PFSK-1 (cell line): ENCODE results near the gene MATN3.

Experiments
- FOXP2 ChIP-seq: optimal IDR thresholded peaks from 2 replicates; pipeline ENCODE3; 2011; ENCODE audit warnings: borderline replicate concordance, control low read depth, inconsistent platforms; ENCODE audit not compliant: insufficient read depth; ENCODE audit errors: extremely low read length, extremely low read depth
- POLR2AphosphoS5 ChIP-seq: IDR thresholded peaks from 2 replicates; pipeline ENCODE4 v1.6.1; 2012; ENCODE audit warnings: low read depth, mild to moderate bottlenecking, control low read depth, low read length, moderate library complexity
- SIN3A ChIP-seq: IDR thresholded peaks from 2 replicates; pipeline ENCODE4 v1.6.1; 2012; ENCODE audit warnings: mild to moderate bottlenecking, low read length, moderate library complexity, borderline replicate concordance; ENCODE audit not compliant: insufficient read depth
- TAF1 ChIP-seq: IDR thresholded peaks from 2 replicates; pipeline ENCODE4 v1.6.1; 2012; ENCODE audit warnings: low read length, control low read depth, borderline replicate concordance; ENCODE audit not compliant: insufficient read depth
- TF ChIP-seq, protein P1 (sequence below), 2 experiments: IDR thresholded peaks; 2 replicates each; pipeline versions ENCODE4 v1.6.1 to v1.8.0; 2011 to 2012; ENCODE audit warnings: low read depth in 2 of 2, low read length in 2 of 2, control low read depth in 1 of 2, inconsistent platforms in 1 of 2, mild to moderate bottlenecking in 1 of 2, moderate library complexity in 1 of 2; ENCODE audit not compliant: insufficient read depth in 1 of 2

DNA sequence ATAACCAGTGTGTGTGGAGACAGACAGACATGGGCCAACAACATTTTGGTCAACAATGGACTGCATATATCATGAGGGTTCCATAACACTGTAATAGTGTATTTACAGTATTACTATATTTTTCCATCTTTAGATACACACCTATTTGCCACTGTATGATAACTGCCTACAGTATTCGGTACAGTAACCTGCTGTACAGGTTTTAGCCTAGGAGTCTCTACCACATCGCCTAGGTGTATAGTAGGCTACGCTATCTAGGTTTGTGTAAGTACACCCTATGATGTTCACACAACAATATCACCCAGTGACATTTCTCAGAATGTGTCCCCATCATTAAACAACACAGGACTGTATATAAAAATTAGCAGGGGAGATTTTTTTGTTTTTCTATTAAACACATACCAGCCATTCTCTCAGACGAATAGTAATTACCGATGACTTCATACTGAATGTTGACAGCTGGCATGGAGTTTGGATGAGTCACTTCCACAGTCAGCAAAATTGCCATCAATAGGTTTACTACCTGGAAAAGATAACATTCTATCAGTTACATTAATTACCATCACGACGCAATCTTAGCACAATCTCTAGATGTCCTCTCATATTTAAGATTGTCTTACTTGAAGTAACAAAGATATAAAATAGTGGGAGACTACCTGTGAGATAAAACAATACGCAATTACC, 28.2 kb upstream of the MATN3 start:
- TF ChIP-seq, protein P1, sequence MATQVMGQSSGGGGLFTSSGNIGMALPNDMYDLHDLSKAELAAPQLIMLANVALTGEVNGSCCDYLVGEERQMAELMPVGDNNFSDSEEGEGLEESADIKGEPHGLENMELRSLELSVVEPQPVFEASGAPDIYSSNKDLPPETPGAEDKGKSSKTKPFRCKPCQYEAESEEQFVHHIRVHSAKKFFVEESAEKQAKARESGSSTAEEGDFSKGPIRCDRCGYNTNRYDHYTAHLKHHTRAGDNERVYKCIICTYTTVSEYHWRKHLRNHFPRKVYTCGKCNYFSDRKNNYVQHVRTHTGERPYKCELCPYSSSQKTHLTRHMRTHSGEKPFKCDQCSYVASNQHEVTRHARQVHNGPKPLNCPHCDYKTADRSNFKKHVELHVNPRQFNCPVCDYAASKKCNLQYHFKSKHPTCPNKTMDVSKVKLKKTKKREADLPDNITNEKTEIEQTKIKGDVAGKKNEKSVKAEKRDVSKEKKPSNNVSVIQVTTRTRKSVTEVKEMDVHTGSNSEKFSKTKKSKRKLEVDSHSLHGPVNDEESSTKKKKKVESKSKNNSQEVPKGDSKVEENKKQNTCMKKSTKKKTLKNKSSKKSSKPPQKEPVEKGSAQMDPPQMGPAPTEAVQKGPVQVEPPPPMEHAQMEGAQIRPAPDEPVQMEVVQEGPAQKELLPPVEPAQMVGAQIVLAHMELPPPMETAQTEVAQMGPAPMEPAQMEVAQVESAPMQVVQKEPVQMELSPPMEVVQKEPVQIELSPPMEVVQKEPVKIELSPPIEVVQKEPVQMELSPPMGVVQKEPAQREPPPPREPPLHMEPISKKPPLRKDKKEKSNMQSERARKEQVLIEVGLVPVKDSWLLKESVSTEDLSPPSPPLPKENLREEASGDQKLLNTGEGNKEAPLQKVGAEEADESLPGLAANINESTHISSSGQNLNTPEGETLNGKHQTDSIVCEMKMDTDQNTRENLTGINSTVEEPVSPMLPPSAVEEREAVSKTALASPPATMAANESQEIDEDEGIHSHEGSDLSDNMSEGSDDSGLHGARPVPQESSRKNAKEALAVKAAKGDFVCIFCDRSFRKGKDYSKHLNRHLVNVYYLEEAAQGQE (IDR thresholded peaks at IDR 0.05; ENCODE audit: insufficient read depth in 1 of 2, low read depth in 2 of 2, low read length in 2 of 2): no peak
- TF ChIP-seq POLR2AphosphoS5: no peak
- no peak for TF ChIP-seq TAF1
- TF ChIP-seq SIN3A: no peak
- TF ChIP-seq FOXP2: no peak
